AG09319 (cell line): Measurements from ENCODE around the gene CNTNAP5.

ENCODE experiments used
- DNase-seq: peaks from one replicate; pipeline ENCODE4 v3.0.0-alpha.2; 2010; ENCODE audit warnings: low read depth; ENCODE audit errors: extremely low read depth
- CTCF ChIP-seq: IDR thresholded peaks from 2 replicates; pipeline ENCODE4 v1.5.1; 2011; ENCODE audit warnings: low read depth, mild to moderate bottlenecking, inconsistent platforms, low read length, moderate library complexity

The CNTNAP5 gene

GRCh38 chr2:124584615-124585014 is 559.5 kb downstream of the CNTNAP5 start:
- no peak for DNase-seq
- TF ChIP-seq CTCF: no peak

- no peak for DNase-seq
- TF ChIP-seq CTCF: no peak
Observed at GRCh38 chr2:124585277-124585676, 560.2 kb downstream of the CNTNAP5 start.

GRCh38 chr2:124586210-124586609 is 561.1 kb downstream of the CNTNAP5 start:
- TF ChIP-seq CTCF: no peak
- no peak for DNase-seq

- no peak for TF ChIP-seq CTCF
- DNase-seq: no peak
Observed at GRCh38 chr2:124586835-124587234, 561.7 kb downstream of the CNTNAP5 start.

GRCh38 chr2:124589971-124590370 is 564.9 kb downstream of the CNTNAP5 start:
- no peak for DNase-seq
- no peak for TF ChIP-seq CTCF

- no peak for DNase-seq
- TF ChIP-seq CTCF: no peak
Observed at GRCh38 chr2:124602759-124603158, 577.7 kb downstream of the CNTNAP5 start.

- DNase-seq: no peak
- no peak for TF ChIP-seq CTCF
Observed at GRCh38 chr2:124604940-124605339, 579.9 kb downstream of the CNTNAP5 start.
